HG03066 (cell line): ENCODE results near the gene SIRT2.
"Not testable (repeated sequence)": the region's sequence is repeated elsewhere in the genome, so short reads cannot be mapped to it uniquely, and the experiment has no call there.

Experiments used
- ATAC-seq: cut with Tn5 transposase; IDR thresholded peaks from one replicate; pipeline ENCODE4 v1.9.1; 2021; ENCODE audit warnings: low read depth; ENCODE audit not compliant: unreplicated experiment

Gene SIRT2

GRCh38 chr19:38898788-38899446, 501 bp downstream of the SIRT2 start:
- ATAC-seq: no peak

GRCh38 chr19:38894968-38895367, 4.5 kb downstream of the SIRT2 start:
- no peak for ATAC-seq

- no peak for ATAC-seq
Measured at GRCh38 chr19:38893341-38893771, 6.1 kb downstream of the SIRT2 start.

GRCh38 chr19:38892841-38893240, 6.6 kb downstream of the SIRT2 start:
- ATAC-seq: no peak

- ATAC-seq: no peak
Measured at GRCh38 chr19:38891771-38892170, 7.6 kb downstream of the SIRT2 start.

GRCh38 chr19:38890686-38891085, 8.7 kb downstream of the SIRT2 start:
- ATAC-seq: no peak

GRCh38 chr19:38889803-38890202, 9.6 kb downstream of the SIRT2 start:
- no peak for ATAC-seq

- no peak for ATAC-seq
Measured at GRCh38 chr19:38888876-38889275, 10.5 kb downstream of the SIRT2 start.

GRCh38 chr19:38884691-38885090, 14.7 kb downstream of the SIRT2 start:
- not testable (repeated sequence) for ATAC-seq

- ATAC-seq: no peak
Measured at GRCh38 chr19:38883286-38883685, 16.1 kb downstream of the SIRT2 start.

- ATAC-seq: no peak
Measured at GRCh38 chr19:38880882-38881609, 18.4 kb downstream of the SIRT2 start.

GRCh38 chr19:38880076-38880881, 19.1 kb downstream of the SIRT2 start:
- ATAC-seq: no peak

GRCh38 chr19:38879400-38879751, 20.0 kb downstream of the SIRT2 start:
- ATAC-seq: no peak

GRCh38 chr19:38878575-38879399, 20.6 kb downstream of the SIRT2 start:
- ATAC-seq: no peak

- no peak for ATAC-seq
Measured at GRCh38 chr19:38877781-38878574, 21.4 kb downstream of the SIRT2 start, which contains the start of gene RINL. Gene RINL (minus strand): TSS chr19:38878275. CDS start chr19:38876742, 1,533 bp downstream.

GRCh38 chr19:38875656-38876395, 23.6 kb downstream of the SIRT2 start:
- ATAC-seq: no peak

GRCh38 chr19:38873400-38873799, 26.0 kb downstream of the SIRT2 start:
- not testable (repeated sequence) for ATAC-seq

GRCh38 chr19:38870612-38871011, 28.8 kb downstream of the SIRT2 start:
- no peak for ATAC-seq
